Upper lobe of left lung (tissue), 6 donors: ENCODE data around the gene IMMP2L. TPM values are rescaled to one million over a fixed set of nuclear protein-coding genes. Genes with fewer than 3 reads are reported as not detected.

Source experiments
- ATAC-seq, 2 donors: fragments of 200-7000 bp; cut with Tn5 transposase; one replicate each; pipeline ENCODE4 v1.9.1; 2022; ENCODE audit warnings: mild to moderate bottlenecking in 2 of 2, moderate library complexity in 2 of 2; ENCODE audit not compliant: low FRiP score in 2 of 2
- DNase-seq, 2 donors: peaks; one replicate each; pipeline ENCODE4 v3.0.0-alpha.2; 2019 to 2020
- H3K27ac ChIP-seq, 4 donors: fragments of 200-600 bp; sonication (generic); one replicate each; pipeline ENCODE4 v1.5.1; 2016 to 2019
- H3K27me3 ChIP-seq, 4 donors: fragments of 200-600 bp; sonication (generic); one replicate each; pipeline ENCODE4 v1.5.1; 2017 to 2019
- H3K36me3 ChIP-seq, 4 donors: fragments of 200-600 bp; sonication (generic); one replicate each; pipeline ENCODE4 v1.5.1; 2016 to 2019
- H3K4me1 ChIP-seq, 4 donors: fragments of 200-600 bp; sonication (generic); one replicate each; pipeline ENCODE4 v1.5.1; 2018 to 2019
- H3K4me3 ChIP-seq, 4 donors: fragments of 200-600 bp; sonication (generic); one replicate each; pipeline ENCODE4 v1.5.1; 2017 to 2019; ENCODE audit warnings: mild to moderate bottlenecking in 2 of 4, moderate library complexity in 1 of 4
- H3K9me3 ChIP-seq, 4 donors: fragments of 200-600 bp; sonication (generic); one replicate each; pipeline ENCODE4 v1.5.1; 2018 to 2019
- EP300 ChIP-seq, 4 donors: sonication (generic); formaldehyde crosslinking; IDR thresholded peaks; one replicate each; pipeline ENCODE4 v1.5.1; 2017; ENCODE audit warnings: antibody characterized with exemption in 4 of 4, control low read depth in 2 of 4
- POLR2A ChIP-seq, 4 donors: fragments of 450-650 bp; IDR thresholded peaks; one replicate each; pipeline ENCODE4 v1.5.1; 2016 to 2017; ENCODE audit warnings: antibody characterized with exemption in 4 of 4, mild to moderate bottlenecking in 2 of 4
- POLR2AphosphoS5 ChIP-seq, 2 donors: sonication (generic); formaldehyde crosslinking; IDR thresholded peaks; one replicate each; pipeline ENCODE4 v1.5.1; 2017; ENCODE audit warnings: antibody characterized with exemption in 2 of 2
- WGBS, 2 donors: methylation state at CpG; one replicate each; pipeline ENCODE4 v1.1.5; 2017 to 2018; 5-methylcytosine and 5-hydroxymethylcytosine counted together
- total RNA-seq, 6 donors: library from RNA; depleted of rRNA in 4 of 6; stranded (reverse); fragments of >200 nt in 4 of 6; gene quantifications; one replicate each; pipeline versions ENCODE4 v1.1.0 to v1.2.1, GENCODE V29; 2016 to 2021
- TF ChIP-seq, protein P1 (sequence below), 6 experiments: fragments of 450-650 bp in 4 of 6; fragments of 200-600 bp in 2 of 6; sonication (generic) in 2 of 6; IDR thresholded peaks; one replicate each; pipeline ENCODE4 v1.5.1; 2016 to 2019; ENCODE audit warnings: antibody characterized with exemption in 6 of 6
- donor health status: DM: no; HTN: no; CAD: no; lungs with moderate emphysema.
- donor health status: DM: no; HTN: yes; CAD: no; lungs with severe emphysema.

Gene IMMP2L
- total RNA-seq, 6 donors from 2014 or later, result 7.1 to 17.5 (median 11.3) TPM

DNA sequence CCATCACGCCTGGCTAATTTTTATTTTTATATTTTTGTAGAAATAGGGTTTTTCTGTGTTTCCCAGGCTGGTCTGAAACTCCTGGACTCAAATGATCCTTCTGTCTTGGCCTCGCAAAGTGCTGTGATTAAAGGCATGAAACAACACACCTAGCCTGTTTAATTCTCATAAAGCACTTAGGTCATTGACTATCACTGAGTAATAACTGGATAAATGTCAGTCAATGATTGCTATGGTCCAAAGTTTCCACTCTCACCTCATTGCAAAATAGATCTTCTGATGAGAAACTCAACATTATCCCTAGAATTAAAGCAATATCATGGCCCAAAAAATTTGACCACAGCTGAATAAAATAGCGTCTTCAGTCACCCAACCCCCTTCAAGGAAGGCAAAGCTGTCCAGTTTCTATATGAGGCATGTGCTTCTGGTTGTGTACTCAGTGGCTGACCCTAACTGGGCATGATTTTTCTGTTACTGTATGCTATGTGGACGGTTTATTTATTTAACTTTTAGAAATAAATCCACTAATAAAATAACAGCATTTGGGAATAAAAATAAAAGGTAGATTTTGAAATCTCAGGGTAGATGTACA, 557.9 kb downstream of the IMMP2L start:
- H3K27me3 ChIP-seq, result no peaks in the 10 kb centered on the region
- ATAC-seq, result no peak
- WGBS, 2 donors, result 81 to 89% methylated on average over 4 of the region's 4 CpGs

DNA sequence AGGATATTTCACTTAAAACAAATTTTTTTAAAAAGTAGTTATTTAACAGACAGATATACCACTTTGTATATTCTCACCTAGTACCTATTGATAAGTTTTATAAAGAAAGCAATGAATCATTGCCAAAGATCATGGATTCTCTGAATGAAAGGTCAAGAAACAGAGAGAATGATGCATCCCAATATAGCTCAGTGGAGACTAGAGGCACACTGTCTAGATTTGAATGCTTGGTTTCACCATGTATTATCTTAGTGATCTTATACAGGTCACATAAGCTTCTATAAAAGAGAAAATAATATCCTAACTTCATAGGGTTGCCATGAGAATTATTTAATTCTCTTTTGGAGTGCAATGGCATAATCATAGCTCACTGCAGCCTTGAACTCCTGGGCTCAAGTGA, 558.4 kb downstream of the IMMP2L start:
- Histone ChIP-seq H3K27ac (no peak overlapping the region), H3K9me3 (no peaks in the 10 kb centered on the region), H3K27me3 (no peaks in the 10 kb centered on the region), H3K36me3 (no peaks in the 10 kb centered on the region), H3K4me1 (no peaks in the 10 kb centered on the region), H3K4me3 (no peak overlapping the region)
- DNase-seq (no peak), ATAC-seq (no peak)
- TF ChIP-seq POLR2A (IDR thresholded peaks at IDR 0.05) (no peak), POLR2AphosphoS5 (IDR thresholded peaks at IDR 0.05) (no peak), EP300 (IDR thresholded peaks at IDR 0.05) (no peak)
- TF ChIP-seq, protein P1, sequence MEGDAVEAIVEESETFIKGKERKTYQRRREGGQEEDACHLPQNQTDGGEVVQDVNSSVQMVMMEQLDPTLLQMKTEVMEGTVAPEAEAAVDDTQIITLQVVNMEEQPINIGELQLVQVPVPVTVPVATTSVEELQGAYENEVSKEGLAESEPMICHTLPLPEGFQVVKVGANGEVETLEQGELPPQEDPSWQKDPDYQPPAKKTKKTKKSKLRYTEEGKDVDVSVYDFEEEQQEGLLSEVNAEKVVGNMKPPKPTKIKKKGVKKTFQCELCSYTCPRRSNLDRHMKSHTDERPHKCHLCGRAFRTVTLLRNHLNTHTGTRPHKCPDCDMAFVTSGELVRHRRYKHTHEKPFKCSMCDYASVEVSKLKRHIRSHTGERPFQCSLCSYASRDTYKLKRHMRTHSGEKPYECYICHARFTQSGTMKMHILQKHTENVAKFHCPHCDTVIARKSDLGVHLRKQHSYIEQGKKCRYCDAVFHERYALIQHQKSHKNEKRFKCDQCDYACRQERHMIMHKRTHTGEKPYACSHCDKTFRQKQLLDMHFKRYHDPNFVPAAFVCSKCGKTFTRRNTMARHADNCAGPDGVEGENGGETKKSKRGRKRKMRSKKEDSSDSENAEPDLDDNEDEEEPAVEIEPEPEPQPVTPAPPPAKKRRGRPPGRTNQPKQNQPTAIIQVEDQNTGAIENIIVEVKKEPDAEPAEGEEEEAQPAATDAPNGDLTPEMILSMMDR (IDR thresholded peaks at IDR 0.05), result no peak

More for the DNA sequence above, 557.9 kb downstream of the IMMP2L start:
- Histone ChIP-seq H3K36me3 (no peaks in the 10 kb centered on the region), H3K27ac (no peak overlapping the region), H3K4me1 (no peaks in the 10 kb centered on the region), H3K9me3 (no peaks in the 10 kb centered on the region), H3K4me3 (no peak overlapping the region)
- DNase-seq, result no peak
- TF ChIP-seq, protein P1 (IDR thresholded peaks at IDR 0.05), result no peak
- TF ChIP-seq EP300 (IDR thresholded peaks at IDR 0.05) (no peak), POLR2A (IDR thresholded peaks at IDR 0.05) (no peak), POLR2AphosphoS5 (IDR thresholded peaks at IDR 0.05) (no peak)

- Histone ChIP-seq H3K4me1 (no peaks in the 10 kb centered on the region), H3K9me3 (no peaks in the 10 kb centered on the region), H3K4me3 (no peak overlapping the region), H3K36me3 (no peaks in the 10 kb centered on the region), H3K27me3 (no peaks in the 10 kb centered on the region), H3K27ac (no peak overlapping the region)
- ATAC-seq (no peak), DNase-seq (no peak)
- TF ChIP-seq POLR2AphosphoS5 (IDR thresholded peaks at IDR 0.05), result no peak
- TF ChIP-seq, protein P1 (IDR thresholded peaks at IDR 0.05), result no peak
- TF ChIP-seq EP300 (IDR thresholded peaks at IDR 0.05), result no peak
- TF ChIP-seq POLR2A (IDR thresholded peaks at IDR 0.05), result no peak
- WGBS, 2 donors, result 86 to 89% methylated on average over 5 of the region's 5 CpGs
Measured at GRCh38 chr7:110994028-110994967, 568.0 kb downstream of the IMMP2L start.

- H3K27me3 ChIP-seq, result no peaks in the 10 kb centered on the region
- H3K36me3 ChIP-seq, result no peaks in the 10 kb centered on the region
- no peaks in the 10 kb centered on the region for H3K4me1 ChIP-seq
- DNase-seq (no peak), ATAC-seq (no peak)
- WGBS, 2 donors, result 94% methylated on average over 10 of the region's 10 CpGs
- no peak overlapping the region for H3K27ac ChIP-seq
- H3K4me3 ChIP-seq, result no peak overlapping the region
- TF ChIP-seq POLR2A (IDR thresholded peaks at IDR 0.05) (no peak), EP300 (IDR thresholded peaks at IDR 0.05) (no peak), POLR2AphosphoS5 (IDR thresholded peaks at IDR 0.05) (no peak)
- TF ChIP-seq, protein P1 (IDR thresholded peaks at IDR 0.05), result no peak
- H3K9me3 ChIP-seq, result no peaks in the 10 kb centered on the region
Measured at GRCh38 chr7:110988890-110989501, 573.3 kb downstream of the IMMP2L start.
